Measurements from ENCODE around the gene TGFBRAP1.

Gene TGFBRAP1

DNA sequence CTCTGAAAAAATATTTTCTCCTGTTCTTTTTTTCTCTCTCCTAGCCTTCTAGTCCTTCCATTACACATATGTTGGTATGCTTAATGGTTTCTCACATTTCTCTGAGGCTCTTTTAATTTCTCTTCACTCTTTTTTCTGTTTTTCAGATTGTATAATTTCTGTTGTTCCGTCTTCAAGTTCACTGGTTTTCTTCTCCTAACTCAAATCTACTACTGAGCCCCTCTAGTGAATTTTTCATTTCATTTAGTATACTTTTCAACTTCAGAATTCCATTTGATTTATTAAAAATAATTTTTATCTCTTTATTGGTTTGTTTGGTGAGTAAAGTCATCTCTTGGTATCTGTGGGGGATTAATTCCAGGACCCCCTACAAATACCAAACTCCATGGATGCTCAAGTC is 27.6 kb upstream of the TGFBRAP1 start:
- Histone ChIP-seq H3F3A (ENCODE audit: insufficient read depth, low read length) (no peaks in the 10 kb centered on the region), H3K4me2 (ENCODE audit: low read depth, low read length) (no peak overlapping the region), H4K20me1 (ENCODE audit: insufficient read depth, low read length) (no peaks in the 10 kb centered on the region), H3K36me3 (replicated peaks; ENCODE audit: insufficient read depth, low read length) (no peaks in the 10 kb centered on the region; the same call in 1 of the 2 replicates), H3K27ac (ENCODE audit: low read length) (no peak overlapping the region), H3K9me2 (replicated peaks; ENCODE audit: insufficient read depth, low read length) (no peaks in the 10 kb centered on the region), H3K4me1 (ENCODE audit: low read length) (no peaks in the 10 kb centered on the region), H3K9me3 (replicated peaks; ENCODE audit: insufficient read depth, low read length) (no peaks in the 10 kb centered on the region), H3K27me3 (replicated peaks; ENCODE audit: insufficient read depth, low read length) (no peaks in the 10 kb centered on the region), H3K9ac (ENCODE audit: low read length) (no peak overlapping the region), H3K4me3 (ENCODE audit: low read length) (no peak overlapping the region), H2AFZ (ENCODE audit: low read length) (no peak overlapping the region), H3K79me2 (ENCODE audit: low read length) (no peaks in the 10 kb centered on the region)
- DNase-seq, result no peak
- TF ChIP-seq EZH2 (optimal IDR thresholded peaks at IDR 0.05; ENCODE audit: low read depth, low read length) (no peak), EZH2phosphoT487 (IDR thresholded peaks at IDR 0.05; ENCODE audit: low read length) (no peak)
- TF ChIP-seq, protein P1, sequence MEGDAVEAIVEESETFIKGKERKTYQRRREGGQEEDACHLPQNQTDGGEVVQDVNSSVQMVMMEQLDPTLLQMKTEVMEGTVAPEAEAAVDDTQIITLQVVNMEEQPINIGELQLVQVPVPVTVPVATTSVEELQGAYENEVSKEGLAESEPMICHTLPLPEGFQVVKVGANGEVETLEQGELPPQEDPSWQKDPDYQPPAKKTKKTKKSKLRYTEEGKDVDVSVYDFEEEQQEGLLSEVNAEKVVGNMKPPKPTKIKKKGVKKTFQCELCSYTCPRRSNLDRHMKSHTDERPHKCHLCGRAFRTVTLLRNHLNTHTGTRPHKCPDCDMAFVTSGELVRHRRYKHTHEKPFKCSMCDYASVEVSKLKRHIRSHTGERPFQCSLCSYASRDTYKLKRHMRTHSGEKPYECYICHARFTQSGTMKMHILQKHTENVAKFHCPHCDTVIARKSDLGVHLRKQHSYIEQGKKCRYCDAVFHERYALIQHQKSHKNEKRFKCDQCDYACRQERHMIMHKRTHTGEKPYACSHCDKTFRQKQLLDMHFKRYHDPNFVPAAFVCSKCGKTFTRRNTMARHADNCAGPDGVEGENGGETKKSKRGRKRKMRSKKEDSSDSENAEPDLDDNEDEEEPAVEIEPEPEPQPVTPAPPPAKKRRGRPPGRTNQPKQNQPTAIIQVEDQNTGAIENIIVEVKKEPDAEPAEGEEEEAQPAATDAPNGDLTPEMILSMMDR (IDR thresholded peaks at IDR 0.05; ENCODE audit: low read length), result no peak

DNA sequence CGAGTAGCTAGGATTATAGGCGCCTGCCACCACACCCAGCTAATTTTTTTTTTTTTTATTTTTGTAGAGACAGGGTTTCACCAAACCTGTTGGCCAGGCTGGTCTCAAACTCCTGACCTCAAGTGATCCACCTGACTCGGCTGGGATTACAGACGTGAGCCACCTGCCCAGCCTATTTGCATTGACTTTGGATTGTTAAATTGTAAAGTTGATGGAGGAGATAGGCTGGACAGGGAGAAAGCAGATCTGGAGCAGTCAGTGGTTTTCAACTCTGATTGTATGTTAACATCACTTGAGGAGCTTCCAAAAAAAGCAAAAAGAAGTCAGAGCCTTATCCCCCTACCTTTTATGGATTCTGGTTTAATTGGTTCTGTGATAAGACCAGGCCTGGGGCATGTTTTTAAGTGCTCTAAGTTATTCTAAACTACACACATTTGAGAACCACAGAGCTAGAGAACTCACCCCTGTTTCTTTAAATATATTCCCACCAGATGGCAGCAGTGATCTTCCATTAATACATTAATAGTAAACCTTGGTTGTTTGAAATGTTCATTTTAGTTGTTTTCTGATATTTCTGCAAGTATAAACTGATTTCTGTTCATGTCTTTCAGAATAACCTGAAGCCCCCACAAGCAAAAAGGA is 15.3 kb upstream of the TGFBRAP1 start:
- Histone ChIP-seq H3K4me2 (ENCODE audit: low read depth, low read length) (no peak overlapping the region), H4K20me1 (ENCODE audit: insufficient read depth, low read length) (no peaks in the 10 kb centered on the region), H3K9me3 (replicated peaks; ENCODE audit: insufficient read depth, low read length) (no peaks in the 10 kb centered on the region), H3F3A (ENCODE audit: insufficient read depth, low read length) (no peaks in the 10 kb centered on the region), H3K27ac (ENCODE audit: low read length) (no peak overlapping the region), H3K4me3 (ENCODE audit: low read length) (no peak overlapping the region), H3K4me1 (ENCODE audit: low read length) (no peaks in the 10 kb centered on the region), H3K79me2 (ENCODE audit: low read length) (peaks cover 18% of the 10 kb centered on the region), H2AFZ (ENCODE audit: low read length) (no peak overlapping the region), H3K9me2 (replicated peaks; ENCODE audit: insufficient read depth, low read length) (no peaks in the 10 kb centered on the region), H3K9ac (ENCODE audit: low read length) (no peak overlapping the region), H3K27me3 (replicated peaks; ENCODE audit: insufficient read depth, low read length) (no peaks in the 10 kb centered on the region), H3K36me3 (replicated peaks; ENCODE audit: insufficient read depth, low read length) (0 out of 2 replicates have a peak, but pooled peaks cover 11% of the 10 kb centered on the region)
- peak; percentile 35 for DNase-seq
- no peak for TF ChIP-seq EZH2phosphoT487 (IDR thresholded peaks at IDR 0.05; ENCODE audit: low read length)
- TF ChIP-seq, protein P1 (IDR thresholded peaks at IDR 0.05; ENCODE audit: low read length), result peak; percentile 49

DNA sequence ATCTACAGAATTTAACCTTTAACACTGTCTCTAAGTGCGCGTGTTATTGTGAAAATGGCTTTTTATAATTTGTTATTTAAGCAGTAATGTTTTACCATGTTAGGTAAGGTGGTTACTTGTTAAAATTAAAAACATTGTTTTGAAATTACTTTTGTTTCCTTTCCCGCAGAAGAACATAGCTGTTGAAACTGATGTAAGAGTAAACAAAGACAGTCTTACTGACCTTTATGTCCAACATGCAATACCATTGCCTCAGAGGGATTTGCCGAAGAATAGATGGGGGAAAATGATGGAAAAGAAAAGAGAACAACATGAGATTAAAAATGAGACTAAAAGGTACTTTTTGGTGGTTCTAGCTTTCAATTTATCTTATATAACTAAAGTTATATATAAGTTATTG is 9.9 kb upstream of the TGFBRAP1 start:
- Histone ChIP-seq H2AFZ (ENCODE audit: low read length) (no peak overlapping the region), H3F3A (ENCODE audit: insufficient read depth, low read length) (no peaks in the 10 kb centered on the region), H3K27me3 (replicated peaks; ENCODE audit: insufficient read depth, low read length) (no peaks in the 10 kb centered on the region), H3K4me1 (ENCODE audit: low read length) (peaks cover 8% of the 10 kb centered on the region), H3K9me3 (replicated peaks; ENCODE audit: insufficient read depth, low read length) (no peaks in the 10 kb centered on the region), H3K36me3 (replicated peaks; ENCODE audit: insufficient read depth, low read length) (0 out of 2 replicates have a peak, but pooled peaks cover 11% of the 10 kb centered on the region), H3K9ac (ENCODE audit: low read length) (no peak overlapping the region), H3K9me2 (replicated peaks; ENCODE audit: insufficient read depth, low read length) (no peaks in the 10 kb centered on the region), H4K20me1 (ENCODE audit: insufficient read depth, low read length) (no peaks in the 10 kb centered on the region), H3K4me2 (ENCODE audit: low read depth, low read length) (no peak overlapping the region), H3K4me3 (ENCODE audit: low read length) (no peak overlapping the region), H3K79me2 (ENCODE audit: low read length) (peaks cover 54% of the 10 kb centered on the region), H3K27ac (ENCODE audit: low read length) (no peak overlapping the region)
- no peak for DNase-seq
- TF ChIP-seq EZH2phosphoT487 (IDR thresholded peaks at IDR 0.05; ENCODE audit: low read length), result no peak
- no peak for TF ChIP-seq EZH2 (optimal IDR thresholded peaks at IDR 0.05; ENCODE audit: low read depth, low read length)
- TF ChIP-seq, protein P1 (IDR thresholded peaks at IDR 0.05; ENCODE audit: low read length), result no peak
